HG02798 (cell line): ENCODE measurements around the gene UBAP1.
"Not testable (repeated sequence)": the region's sequence is repeated elsewhere in the genome, so short reads cannot be mapped to it uniquely, and the experiment has no call there.

Experiments used
- ATAC-seq: cut with Tn5 transposase; IDR thresholded peaks from one replicate; pipeline ENCODE4 v1.9.1; 2021; ENCODE audit warnings: mild to moderate bottlenecking; ENCODE audit not compliant: unreplicated experiment, poor library complexity

Gene UBAP1

DNA sequence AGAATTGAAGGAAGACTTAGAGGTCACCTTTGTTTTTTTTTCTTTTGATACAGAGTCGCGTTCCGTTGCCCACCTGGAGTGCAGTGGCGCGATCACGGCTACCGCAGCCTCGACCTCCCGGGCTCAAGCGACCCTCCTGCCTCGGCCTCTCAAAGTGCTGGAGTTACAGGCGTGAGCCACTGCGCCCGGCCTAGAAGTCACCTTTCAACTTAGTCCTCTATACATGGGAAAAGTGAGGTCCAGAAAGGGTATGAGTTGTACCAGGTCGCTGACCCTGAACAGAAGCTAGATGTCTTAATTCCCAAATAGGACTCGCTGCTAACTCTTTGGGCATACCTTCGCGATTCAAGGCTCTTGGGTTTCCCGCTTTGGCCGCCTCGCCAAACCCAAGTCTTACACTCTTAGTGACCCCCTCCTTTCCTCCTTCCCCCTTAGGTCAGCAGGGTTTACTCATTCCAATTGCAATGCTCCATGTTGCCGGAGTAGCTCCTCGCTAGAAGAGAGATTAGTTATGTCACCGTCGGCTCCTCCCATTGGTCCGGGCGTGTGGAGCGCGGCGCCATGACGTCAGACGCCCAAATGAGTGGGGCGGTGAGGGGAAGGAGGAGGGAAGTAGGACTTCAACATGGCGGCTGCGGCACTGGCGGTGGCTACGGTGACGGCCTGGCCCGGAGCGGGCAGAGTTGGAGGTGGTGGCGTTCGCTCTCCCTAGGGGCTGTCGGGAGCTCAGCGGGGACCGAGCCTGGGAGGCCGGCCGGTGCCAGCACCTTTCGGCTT, at the start of gene UBAP1:
UBAP1 (plus strand) TSS at position 608 of the 777 bp plus-strand sequence. CDS start 41,872 bp downstream, outside the sequence.
- peak; percentile 99 for ATAC-seq

DNA sequence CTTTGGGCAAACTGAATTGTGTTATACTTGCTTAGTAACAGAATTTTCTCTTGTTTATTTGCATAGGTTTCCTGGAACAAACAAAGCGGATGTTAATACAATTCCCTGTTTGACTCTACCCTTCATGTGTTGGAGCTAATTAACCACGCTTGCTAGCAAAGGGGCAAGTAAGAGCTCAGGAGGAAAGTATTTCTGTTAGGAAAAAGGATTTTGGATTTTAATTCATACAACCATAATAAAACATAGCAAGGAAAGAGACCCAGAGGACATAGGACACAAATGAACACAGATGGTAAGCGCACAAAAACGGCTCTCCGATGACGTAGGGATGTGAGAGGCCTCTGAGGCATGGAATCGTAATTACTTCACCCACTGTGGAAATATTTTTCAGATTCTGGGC, 47.3 kb upstream of the UBAP1 start:
- no peak for ATAC-seq

DNA sequence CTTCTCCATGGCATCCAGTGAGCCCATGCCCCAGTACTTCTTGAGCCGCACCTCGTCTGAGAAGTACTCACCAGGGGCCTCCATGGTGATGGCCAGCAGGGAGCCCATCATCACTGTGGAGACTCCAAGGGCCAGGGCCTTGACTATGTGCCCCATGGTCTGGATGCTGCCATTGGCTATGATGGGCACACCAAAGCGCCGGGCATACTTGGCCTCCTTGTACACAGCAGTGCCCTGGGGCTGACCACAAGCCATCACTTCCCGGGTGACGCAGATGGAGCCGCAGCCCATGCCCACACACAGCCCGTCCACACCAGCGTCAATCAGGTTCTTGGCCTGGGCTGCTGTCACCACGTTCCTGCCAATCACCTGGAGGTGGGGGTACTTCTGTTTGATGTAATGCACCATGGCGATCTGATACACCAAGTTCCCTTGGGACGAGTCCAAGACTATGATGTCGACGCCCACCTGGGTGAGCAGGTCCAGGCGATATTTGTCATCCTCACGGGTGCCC, 45.4 kb upstream of the UBAP1 start:
- ATAC-seq: no peak

DNA sequence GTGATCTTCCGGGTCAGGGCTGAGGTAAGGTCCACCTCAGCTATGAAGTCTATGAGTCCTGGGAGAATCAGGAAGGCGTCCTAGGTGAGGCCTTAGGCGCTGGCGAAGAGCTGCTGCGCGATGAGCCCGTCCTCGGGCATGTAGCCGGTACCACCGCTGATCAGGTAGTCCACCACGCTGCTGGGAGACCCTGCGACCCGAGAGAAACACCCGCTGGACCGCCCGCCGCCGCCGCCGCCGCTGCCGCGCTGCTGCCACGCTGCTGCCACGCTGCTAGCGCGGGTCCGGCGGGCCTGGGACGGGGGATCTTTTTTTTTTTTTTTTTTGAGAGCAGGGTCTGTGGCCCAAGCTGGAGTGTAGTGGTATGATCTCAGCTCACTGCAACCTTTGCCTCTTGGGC, 44.3 kb upstream of the UBAP1 start:
- no peak for ATAC-seq

DNA sequence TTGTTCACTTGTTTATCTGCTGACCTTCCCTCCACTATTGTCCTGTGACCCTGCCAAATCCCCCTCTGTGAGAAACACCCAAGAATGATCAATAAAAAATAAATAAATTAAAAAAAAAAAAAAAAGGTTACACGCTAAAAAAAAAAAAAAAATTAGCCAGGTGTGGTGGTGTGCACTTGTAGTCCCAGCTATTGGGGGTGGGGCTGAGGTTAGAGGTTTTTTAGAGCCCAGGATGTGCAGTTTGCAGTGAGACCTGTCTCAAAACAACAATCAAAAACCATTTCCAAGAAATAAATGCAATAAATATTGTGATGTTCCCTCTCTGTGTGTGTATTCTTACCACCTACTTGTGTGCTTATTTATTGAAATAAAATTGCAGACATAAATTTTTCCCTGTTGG, 40.2 kb upstream of the UBAP1 start:
- not testable (repeated sequence) for ATAC-seq

DNA sequence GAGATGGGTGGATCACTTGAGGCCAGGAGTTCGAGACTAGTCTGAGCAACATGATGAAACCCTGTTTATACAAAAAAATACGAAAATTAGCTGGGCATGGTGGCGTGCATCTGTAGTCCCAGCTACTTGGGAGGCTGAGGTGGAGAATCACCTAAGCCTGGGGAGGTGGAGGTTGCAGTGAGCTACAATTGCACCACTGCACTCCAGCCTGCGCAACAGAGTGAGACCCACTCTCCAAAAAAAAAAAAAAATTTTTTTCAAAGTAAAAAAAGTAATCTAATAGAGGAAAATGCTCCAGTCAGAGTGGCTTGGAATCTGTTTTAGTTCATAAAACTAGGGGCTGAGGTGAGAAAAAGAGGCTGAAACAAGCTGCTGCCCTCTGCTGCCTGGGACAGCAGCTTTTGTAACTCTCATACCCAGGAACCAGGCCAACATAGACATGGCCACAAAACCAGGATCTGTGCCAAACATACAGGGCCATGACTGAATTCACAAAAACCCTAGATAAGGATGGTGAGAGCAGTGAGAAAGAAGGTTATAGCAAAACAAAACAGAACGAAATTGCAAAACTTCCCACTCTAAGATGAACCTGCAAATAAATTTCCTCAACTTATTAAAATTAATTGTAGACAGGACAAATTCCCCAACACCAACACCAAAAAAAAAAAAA, 39.2 kb upstream of the UBAP1 start:
- ATAC-seq: no peak

DNA sequence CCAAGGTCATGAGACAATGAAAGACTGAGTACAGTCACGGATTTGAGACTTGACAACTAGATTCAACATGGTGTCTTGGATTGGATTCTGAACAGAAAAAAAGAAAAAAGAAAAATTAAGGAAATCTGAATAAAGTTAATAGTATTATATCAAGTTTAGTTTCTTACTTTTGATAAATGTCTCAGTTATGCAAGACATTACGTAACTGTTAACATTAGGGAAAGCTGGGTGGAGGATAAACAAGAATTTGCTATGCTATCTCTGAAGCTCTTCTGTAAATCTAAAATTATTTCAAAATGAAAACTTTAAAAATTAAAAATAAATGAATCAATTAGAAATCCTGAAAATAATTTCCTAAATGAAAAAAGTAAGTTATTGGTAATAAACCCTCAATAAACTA, 38.0 kb upstream of the UBAP1 start:
- no peak for ATAC-seq

DNA sequence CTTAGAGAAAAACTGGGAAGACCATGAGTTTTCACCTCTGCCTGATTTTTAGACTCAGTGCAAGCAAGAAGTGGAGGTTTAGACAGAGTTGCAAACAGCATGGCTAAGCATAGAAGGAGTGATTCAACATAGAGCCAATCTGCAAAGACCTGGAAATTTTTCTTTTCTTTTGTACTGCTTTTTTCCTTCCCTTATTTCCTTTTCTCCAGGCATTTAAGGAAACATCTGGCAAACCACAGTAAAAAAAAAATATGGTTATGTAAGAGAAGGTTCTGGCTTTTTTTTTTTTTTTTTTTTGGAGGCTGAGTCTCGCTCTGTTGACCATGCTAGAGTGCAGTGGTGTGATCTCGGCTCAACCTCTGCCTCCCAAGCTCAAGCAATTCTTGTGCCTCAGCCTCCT, 35.7 kb upstream of the UBAP1 start:
- ATAC-seq: no peak

DNA sequence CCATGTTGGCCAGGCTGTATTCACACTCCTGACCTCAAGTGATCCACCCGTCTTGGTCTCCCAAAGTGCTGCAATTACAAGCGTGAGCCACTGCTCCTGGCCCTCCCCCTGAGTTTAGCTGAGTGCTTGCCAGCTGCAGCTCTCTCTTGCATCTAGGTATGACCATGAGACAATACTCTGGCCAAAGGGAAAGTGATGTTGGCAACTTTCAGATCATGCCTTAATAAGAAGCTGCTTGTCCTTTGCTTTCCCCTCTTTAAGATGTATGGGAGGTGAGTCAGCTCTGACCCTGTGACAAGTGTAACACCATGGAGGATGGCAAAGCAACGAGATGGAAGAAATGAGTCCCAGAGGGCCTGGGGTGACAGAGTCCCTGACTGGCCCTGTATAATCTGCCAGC, 33.7 kb upstream of the UBAP1 start:
- ATAC-seq: no peak

DNA sequence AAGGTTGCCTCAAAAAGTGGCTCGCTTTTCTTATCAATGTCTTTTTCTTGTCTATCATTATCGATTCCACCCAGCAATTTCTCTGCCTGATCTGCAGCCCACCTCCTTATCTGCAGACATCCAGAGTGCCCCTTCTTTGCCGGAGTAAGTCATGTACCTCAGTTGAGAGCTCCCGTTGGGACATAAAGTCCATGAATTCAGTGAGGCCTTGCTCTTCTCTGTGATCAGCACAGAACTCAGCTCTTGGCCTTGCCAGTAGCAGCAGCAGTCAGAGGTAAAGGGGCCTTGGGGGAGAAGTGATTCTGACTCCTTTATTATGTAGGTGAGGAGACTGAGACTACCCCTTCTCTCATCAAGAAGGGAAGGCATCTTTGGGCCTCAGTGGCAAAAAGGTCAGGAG, 27.4 kb upstream of the UBAP1 start:
- no peak for ATAC-seq

DNA sequence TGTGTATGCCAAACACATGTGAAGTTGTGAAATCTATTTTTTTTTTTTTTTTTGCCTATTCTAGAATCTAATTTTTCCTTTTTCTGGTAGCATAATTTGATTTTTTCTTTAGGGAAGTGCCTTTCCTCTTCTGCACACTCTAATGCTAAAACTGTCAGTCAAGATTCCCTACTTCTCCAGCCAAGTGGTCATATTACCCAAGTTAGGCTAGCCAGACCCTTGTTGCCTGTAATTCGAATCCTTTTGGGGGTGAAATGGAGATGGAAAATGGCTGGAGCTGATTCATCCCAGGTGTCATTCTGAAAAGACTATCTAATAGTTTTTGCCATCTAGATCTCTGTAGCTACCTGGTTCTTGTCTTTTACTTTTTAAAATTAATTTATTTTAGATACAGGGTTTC, 24.8 kb upstream of the UBAP1 start:
- no peak for ATAC-seq

DNA sequence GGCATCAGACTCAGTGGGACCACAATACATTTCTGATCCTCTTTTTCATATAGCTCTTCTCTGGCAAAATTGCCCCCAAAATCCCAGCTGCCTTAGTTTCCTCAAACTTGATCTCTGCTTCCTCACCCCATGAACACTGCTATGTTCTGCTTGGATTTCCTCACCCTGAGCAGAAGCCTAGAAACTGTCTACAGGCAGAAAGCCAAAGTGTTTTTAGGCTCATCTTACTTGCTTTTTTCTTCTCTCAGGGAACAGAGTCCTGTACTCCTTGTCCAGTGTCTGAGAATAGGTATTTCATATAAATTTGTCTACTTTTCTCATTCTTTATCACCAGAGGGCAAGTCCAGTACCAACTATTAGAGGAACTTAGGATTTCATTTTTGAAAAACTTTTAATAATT, 21.5 kb upstream of the UBAP1 start:
- ATAC-seq: no peak

DNA sequence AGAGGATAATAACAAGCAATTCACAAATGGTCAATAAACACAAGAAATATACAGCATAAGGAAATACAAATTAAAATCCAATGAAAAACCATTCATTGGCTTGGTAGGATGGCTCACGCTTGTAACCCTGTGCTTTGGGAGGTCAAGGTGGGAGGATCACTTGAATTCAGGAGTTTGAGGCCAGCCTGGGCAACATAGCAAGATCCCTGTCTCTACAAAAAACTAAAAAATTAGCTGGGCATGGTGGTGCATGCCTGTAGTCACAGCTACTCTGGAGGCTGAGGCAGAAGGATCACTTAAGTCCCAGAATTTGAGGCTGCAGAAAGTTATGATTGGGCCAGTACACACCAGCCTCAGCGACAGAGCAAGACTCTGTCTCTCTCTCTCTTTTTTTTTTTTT, 20.9 kb upstream of the UBAP1 start:
- no peak for ATAC-seq

DNA sequence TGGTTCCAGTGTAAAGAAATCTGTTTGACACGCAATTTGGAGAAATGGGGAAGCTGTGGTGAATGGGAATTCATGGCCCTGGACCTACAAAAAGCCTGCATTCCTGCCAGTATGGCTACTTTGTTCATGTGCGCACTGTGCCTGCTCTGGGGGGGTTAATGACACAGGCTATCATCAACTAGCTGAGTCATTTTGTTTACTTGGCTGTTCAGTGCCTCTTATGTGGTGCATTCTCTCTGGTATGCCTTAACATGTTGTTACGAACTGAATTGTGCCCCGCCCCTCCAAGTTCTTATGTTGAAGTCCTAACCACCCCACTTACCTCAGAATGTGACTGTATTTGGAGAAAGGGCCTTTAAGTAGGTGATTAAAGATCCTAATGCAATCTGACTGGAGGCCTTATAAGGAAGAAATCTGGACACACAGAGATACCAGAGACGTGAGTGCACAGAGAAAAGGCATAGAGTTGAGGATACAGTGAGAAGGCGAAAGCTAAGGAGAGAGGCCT, 20.4 kb upstream of the UBAP1 start:
- no peak for ATAC-seq

DNA sequence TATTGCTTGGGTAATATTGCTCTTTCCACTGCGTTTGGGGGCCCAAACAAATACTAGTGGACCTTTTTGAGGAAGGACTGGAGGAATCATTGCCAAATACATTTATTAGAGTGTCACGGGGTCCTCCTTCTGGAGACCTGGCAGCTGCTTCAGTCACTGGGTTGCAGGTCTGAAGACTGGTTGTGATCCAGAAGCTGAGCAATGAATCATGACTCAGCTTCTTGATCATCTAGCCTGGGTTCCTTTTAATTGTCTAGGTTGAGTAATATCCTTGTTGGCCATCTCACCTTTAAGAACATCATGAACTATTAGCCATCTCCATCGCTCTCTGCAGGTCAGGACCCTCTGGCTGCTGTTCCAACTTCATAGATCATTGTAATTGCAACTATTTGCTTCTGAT, 15.4 kb upstream of the UBAP1 start:
- no peak for ATAC-seq

DNA sequence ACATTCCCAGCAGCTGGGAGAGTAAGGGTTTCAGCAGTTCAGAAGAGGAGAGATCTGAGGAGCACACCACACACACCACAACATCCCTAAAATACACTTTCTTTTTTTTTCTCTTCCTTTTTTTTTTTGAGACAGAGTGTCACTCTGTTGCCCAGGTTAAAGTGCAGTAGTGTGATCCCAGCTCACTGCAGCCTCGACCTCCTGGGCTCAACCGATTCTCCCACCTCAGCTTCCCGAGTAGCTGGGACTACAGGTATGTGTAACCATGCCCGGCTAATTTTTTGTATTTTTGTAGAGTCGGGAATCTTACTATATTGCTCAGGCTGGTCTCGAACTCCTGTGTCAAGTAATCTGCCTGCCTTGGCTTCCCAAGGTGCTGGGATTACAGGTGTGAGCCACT, 9.7 kb upstream of the UBAP1 start:
- ATAC-seq: no peak

DNA sequence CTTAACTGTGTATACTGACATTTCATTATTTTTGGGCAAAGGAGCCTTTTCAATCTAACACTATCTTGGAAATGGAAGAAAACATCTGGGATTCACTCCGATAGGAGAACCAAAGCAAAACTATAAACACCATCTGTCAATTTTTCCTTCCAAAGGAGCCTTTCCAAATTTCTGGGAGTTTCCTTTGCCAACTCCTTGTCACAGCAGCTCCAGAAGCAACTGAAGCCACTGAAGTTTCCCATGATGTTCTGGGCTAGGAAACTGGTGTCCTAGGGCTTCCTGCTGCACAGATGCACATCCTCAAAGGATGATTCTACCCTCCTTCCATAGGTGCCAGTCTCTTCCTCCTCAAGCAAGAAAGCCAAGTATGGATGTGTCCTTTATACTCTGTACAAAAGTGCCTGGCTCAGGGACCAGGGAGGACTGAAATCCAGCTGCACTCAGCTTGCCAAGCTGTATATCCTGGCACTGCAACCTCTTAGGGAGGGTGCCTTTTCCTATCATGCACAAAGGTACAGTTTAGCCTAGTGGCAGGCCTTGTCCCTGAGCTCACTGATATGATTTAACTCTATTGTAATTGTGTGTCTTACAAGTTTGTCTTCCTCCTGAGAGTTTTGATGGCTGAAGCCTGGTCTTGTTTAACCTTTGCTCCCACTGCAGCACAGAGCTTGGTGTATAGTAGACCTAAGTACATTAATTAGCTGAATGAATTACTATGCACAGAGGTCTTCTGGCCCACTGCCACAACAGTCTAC, 8.4 kb upstream of the UBAP1 start:
- ATAC-seq: no peak

DNA sequence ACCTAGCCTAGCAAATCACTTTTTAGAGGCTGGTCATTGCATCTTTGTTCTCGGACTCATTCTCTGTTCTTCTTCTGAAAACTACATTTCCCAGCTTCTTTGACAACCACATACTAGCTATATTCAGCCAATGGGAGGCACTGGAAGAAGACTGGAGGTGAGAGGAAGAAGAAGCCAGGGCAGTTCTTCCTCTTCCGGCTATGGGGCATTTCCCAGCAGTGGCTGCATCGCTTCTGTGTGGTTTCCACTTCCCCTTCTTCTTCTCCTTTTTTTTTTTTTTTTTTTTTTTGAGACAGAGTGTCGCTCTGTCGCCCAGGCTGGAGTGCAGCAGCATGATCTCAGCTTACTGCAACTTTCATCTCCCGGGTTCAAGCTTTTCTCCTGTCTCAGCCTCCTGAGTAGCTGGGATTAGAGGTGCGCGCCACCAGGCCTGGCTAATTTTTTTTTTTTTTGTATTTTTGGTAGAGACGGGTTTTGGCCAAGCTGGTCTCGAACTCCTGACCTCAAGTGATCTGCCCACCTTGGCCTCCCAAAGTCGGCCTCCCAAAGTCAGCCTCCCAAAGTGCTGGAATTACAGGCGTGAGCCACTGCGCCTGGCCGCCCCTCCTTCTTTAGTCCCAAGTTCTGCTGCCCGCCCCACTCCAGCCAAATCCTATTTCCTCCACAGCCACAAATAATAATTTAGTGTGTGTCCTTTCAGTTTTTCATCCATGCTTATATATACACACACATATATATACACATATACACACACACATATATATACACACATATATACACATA, 6.9 kb upstream of the UBAP1 start:
- peak; percentile 59 for ATAC-seq

DNA sequence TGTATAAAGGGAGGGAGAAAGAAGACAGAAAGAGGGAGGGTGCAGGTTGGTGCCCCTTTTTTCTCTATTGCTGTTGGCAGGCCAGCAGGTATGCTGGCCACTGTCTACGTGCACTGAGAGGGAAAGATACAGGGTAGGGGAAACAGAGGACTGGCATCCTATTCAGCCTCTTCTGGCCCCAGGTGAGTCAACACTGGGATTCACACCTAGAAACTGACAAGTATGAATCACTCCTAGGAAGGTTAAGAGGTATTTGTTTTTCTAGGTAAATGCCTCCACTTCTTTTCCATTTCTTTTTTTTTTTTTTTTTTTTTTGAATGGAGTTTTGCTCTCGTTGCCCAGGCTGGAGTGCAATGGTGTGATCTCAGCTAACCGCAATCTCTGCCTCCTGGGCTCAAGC, 2.8 kb upstream of the UBAP1 start:
- ATAC-seq: no peak
